RWPE2 (cell line): ENCODE data around the gene ZNF628.

Source experiments
- ATAC-seq: fragments of 200-7000 bp; cut with Tn5 transposase; 3 replicates; pipeline ENCODE4 v1.9.1; 2021; ENCODE audit warnings: low read depth
- DNase-seq: peaks from one replicate; pipeline ENCODE4 v3.0.0-alpha.2; 2020; ENCODE audit warnings: low spot score
- H3K27ac ChIP-seq: fragments of 450-650 bp; 2 replicates; pipeline ENCODE4 v1.5.1; 2017; ENCODE audit warnings: mild to moderate bottlenecking; ENCODE audit not compliant: poor library complexity, severe bottlenecking
- H3K27me3 ChIP-seq: fragments of 250-450 bp; sonication (Bioruptor Pico); 2 replicates; pipeline ENCODE4 v1.5.1; 2021; ENCODE audit warnings: mild to moderate bottlenecking, moderate library complexity; ENCODE audit not compliant: insufficient read depth, poor library complexity, severe bottlenecking
- H3K36me3 ChIP-seq: fragments of 250-450 bp; sonication (Bioruptor Pico); 2 replicates; pipeline ENCODE4 v1.5.1; 2020; ENCODE audit warnings: low read depth, mild to moderate bottlenecking, moderate library complexity
- H3K4me1 ChIP-seq: fragments of 250-450 bp; sonication (Bioruptor Pico); 2 replicates; pipeline ENCODE4 v1.5.1; 2021; ENCODE audit warnings: mild to moderate bottlenecking, moderate library complexity; ENCODE audit not compliant: insufficient read depth, poor library complexity, severe bottlenecking
- H3K4me3 ChIP-seq: fragments of 250-450 bp; sonication (Bioruptor Pico); 2 replicates; pipeline ENCODE4 v1.5.1; 2021; ENCODE audit warnings: mild to moderate bottlenecking, moderate library complexity; ENCODE audit not compliant: severe bottlenecking
- H3K9me3 ChIP-seq: fragments of 250-450 bp; sonication (Bioruptor Pico); 2 replicates; pipeline ENCODE4 v1.5.1; 2021; ENCODE audit warnings: mild to moderate bottlenecking, moderate library complexity; ENCODE audit not compliant: severe bottlenecking
- TF ChIP-seq, protein P1 (sequence below): fragments of 450-650 bp; IDR thresholded peaks from one replicate; pipeline ENCODE4 v1.5.1; 2017; ENCODE audit warnings: mild to moderate bottlenecking, moderate library complexity; ENCODE audit not compliant: poor library complexity, severe bottlenecking

The ZNF628 gene

DNA sequence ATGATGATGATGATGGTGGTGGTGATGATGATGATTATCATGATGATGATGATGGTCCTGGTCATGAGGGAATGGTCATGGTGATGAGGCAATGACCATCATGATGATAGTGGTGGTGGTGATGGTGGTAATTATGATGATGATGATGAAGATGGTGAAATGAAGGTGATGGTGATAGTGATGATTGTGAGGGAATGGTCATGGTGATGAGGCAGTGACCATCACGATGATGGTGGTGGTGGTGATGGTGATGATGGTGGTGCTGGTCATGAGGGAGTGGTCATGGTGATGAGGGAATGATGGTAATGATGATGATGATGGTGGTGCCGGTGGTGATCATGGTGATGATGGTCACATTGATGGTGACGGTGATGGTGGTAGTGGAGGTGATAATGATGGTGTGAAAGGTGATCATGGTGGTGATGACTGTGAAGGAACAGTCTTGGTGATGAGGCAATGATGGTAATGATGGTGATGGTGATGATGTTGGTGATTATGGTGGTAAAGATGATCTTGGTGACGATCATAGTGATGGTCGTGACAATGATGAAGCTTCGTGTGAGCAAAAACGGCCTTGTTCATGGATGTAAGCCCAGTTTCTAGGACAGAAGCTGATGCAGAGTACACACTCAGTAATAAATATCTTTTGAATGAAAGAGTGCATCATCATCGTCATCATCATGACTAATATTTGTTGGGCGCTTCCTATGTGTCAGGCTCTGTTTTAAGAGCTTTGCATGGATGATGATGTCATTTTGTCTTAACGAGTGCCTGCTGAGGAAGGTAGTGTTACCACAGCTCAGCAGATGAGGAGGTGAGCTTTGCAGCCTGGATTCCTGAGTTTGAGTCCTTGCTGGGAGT lies 43.3 kb downstream of the ZNF628 start:
- H3K4me3 ChIP-seq, result no peak overlapping the region
- no peaks in the 10 kb centered on the region for H3K27me3 ChIP-seq
- no peak overlapping the region for H3K27ac ChIP-seq
- H3K36me3 ChIP-seq, result no peaks in the 10 kb centered on the region
- DNase-seq, result no peak
- H3K9me3 ChIP-seq, result no peaks in the 10 kb centered on the region
- peak; percentile 52; the same call in 2 of the 3 replicates for ATAC-seq
- H3K4me1 ChIP-seq, result no peaks in the 10 kb centered on the region
- TF ChIP-seq, protein P1, sequence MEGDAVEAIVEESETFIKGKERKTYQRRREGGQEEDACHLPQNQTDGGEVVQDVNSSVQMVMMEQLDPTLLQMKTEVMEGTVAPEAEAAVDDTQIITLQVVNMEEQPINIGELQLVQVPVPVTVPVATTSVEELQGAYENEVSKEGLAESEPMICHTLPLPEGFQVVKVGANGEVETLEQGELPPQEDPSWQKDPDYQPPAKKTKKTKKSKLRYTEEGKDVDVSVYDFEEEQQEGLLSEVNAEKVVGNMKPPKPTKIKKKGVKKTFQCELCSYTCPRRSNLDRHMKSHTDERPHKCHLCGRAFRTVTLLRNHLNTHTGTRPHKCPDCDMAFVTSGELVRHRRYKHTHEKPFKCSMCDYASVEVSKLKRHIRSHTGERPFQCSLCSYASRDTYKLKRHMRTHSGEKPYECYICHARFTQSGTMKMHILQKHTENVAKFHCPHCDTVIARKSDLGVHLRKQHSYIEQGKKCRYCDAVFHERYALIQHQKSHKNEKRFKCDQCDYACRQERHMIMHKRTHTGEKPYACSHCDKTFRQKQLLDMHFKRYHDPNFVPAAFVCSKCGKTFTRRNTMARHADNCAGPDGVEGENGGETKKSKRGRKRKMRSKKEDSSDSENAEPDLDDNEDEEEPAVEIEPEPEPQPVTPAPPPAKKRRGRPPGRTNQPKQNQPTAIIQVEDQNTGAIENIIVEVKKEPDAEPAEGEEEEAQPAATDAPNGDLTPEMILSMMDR, result no peak

DNA sequence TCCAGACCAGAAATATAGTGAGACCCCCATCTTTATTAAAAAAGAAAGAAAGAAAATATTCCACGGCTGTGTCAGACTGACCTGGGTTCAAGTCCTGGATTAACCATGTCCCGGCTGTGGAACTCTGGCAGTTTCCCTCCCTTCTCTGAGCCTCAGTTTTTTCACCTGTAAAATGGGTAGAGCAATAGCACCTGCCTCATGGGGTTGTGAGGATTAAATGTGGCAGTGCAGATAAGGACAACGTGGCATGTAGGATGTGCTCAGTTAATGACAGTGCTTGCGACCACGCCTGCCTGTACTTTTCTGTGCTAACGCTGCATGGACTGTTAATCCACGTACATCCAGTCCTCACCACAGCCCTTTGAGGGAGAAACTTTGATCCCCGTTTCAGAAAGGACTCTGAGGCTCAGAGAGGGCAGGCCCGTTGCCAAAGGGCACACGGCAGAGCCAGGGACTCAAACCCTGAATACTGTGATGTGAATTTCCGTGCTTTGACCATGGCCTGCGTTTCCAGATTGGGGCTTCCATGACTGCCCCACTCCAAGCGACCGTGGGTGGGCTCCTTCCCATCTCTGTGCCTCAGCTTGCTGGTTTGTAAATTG lies 44.4 kb downstream of the ZNF628 start:
- no peak for DNase-seq

DNA sequence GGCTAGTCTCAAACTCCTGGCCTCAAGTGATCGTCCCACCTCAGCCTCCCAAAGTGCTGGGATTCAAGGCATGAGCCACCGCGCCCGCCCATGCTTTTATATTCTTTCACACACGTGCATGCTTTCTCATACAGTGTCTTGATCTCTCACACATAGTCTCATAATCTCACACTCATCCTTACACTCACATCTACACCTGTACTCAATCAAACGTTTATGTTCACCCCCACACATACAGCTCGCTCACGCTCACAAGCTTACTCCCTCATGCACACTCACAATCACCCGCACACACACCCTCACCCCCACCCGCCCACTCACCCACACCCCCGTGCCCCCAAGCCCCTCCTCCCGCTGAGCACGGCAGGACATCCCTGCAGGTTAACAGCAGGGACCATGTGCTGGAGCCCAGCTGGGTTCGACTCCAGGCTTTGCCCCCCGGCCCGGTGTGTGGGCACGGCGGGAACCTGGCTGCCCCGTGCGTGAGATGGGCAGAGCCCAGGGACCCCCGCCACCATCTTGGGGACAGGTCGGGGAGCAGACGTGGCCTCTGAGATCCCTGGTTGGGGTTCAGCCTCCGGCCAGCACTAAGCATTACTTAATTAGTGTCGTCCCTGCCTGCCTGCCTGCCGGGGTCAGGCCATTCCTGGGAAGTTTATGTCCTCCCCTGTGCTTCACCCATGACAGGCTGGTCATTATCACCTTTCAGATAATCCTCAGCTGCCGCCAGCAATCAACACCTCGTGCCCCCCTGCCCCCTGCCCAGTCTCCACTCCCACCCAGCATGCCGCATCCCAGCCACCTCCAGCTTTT lies 49.1 kb downstream of the ZNF628 start:
- no peaks in the 10 kb centered on the region for H3K27me3 ChIP-seq
- DNase-seq (no peak), ATAC-seq (no peak)
- H3K36me3 ChIP-seq, result no peaks in the 10 kb centered on the region
- H3K27ac ChIP-seq, result no peak overlapping the region
- no peaks in the 10 kb centered on the region for H3K9me3 ChIP-seq
- H3K4me1 ChIP-seq, result no peaks in the 10 kb centered on the region
- TF ChIP-seq, protein P1, result no peak
- H3K4me3 ChIP-seq, result no peak overlapping the region

More for the DNA sequence above, 44.4 kb downstream of the ZNF628 start:
- Histone ChIP-seq H3K9me3 (no peaks in the 10 kb centered on the region), H3K27me3 (no peaks in the 10 kb centered on the region), H3K27ac (no peak overlapping the region), H3K36me3 (no peaks in the 10 kb centered on the region), H3K4me3 (no peak overlapping the region), H3K4me1 (no peaks in the 10 kb centered on the region)
- ATAC-seq, result no peak
- TF ChIP-seq, protein P1, result no peak

DNA sequence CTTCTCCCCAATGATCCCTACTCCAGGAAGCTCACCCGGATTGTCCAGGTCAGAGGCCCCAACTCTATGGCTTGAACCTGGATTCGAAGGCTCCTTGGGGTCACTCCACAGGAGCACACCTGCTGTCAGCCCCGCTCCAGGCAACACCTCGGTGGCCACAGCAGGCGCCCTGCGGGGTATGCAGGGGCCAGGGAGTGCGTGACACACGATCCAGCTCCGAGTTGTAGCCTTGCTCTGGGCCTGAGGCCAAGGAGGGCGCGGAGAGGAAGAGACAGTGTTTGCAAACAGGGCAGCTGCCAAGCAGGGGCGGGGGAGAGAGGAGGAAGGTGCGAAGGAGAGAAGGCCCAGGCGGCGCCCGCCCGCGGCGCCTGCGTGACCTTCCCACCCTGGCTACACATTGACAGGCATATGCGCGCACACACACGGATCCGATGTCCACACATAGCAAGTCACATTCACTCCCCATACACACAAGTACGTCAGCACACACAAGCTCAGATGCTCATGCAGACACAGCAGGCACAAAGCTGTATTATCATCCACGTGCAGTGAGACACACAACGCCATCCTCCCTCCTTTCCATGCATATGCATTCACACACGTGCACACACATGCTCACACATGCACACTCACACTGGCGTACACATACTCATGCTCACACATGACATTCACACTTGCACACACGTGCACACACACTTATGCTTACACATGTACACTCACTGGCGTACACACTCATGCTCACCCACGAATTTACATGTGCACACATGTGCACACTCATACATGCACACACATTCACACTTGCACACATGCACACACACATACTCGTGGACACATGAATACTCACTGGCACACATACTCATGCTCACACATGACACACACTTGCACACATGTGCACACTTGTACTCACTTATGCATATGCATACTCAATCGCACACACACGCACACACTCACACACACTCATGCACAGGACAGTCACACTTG lies 50.1 kb downstream of the ZNF628 start:
- peak; percentile 79 for ATAC-seq
- no peak for DNase-seq
- H3K27me3 ChIP-seq, result no peaks in the 10 kb centered on the region
- no peak overlapping the region for H3K27ac ChIP-seq
- no peaks in the 10 kb centered on the region for H3K36me3 ChIP-seq
- TF ChIP-seq, protein P1, result no peak
- H3K9me3 ChIP-seq, result no peaks in the 10 kb centered on the region
- H3K4me3 ChIP-seq, result no peak overlapping the region
- no peaks in the 10 kb centered on the region for H3K4me1 ChIP-seq
